Myocyte (in vitro differentiated cells): ENCODE results near the gene PIN1. TPM values are rescaled to one million over a fixed set of nuclear protein-coding genes. Genes with fewer than 3 reads are reported as not detected.

Source experiments
- DNase-seq: peaks from one replicate; pipeline ENCODE4 v3.0.0-alpha.2; 2012; ENCODE audit warnings: low read depth
- total RNA-seq: library from RNA; depleted of rRNA; stranded (reverse); fragments of >200 nt; gene quantifications from 2 replicates; pipeline ENCODE4 v1.2.3, GENCODE V29; 2014

The PIN1 gene
- total RNA-seq, 1 donor from 2014 or later = 156 TPM

GRCh38 chr19:9854282-9854846, 19.2 kb downstream of the PIN1 start:
- DNase-seq = no peak

GRCh38 chr19:9856609-9857008, 21.5 kb downstream of the PIN1 start:
- no peak for DNase-seq

GRCh38 chr19:9857076-9857721, 22.1 kb downstream of the PIN1 start:
- DNase-seq = no peak

GRCh38 chr19:9857920-9858746, 23.0 kb downstream of the PIN1 start:
- DNase-seq = no peak

DNA sequence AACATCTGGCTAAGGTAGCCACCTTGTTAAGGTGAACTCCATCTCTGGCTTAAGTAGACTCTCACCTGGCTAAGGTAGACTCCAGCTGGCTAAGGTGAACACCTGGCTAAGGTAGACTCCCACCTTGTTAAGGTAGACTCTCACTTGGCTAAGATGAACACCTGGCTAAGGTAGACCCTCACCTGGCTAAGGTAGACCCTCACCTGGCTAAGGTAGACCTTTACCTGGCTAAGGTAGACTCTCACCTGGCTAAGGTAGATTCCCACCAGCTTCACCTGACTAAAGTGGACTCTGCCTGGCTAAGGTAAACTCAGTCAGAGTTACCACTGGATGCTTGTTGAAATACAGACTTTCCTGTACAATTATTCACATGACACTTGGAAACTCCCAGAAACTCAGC, 23.6 kb downstream of the PIN1 start:
- no peak for DNase-seq

GRCh38 chr19:9860407-9860806, 25.3 kb downstream of the PIN1 start:
- no peak for DNase-seq

DNA sequence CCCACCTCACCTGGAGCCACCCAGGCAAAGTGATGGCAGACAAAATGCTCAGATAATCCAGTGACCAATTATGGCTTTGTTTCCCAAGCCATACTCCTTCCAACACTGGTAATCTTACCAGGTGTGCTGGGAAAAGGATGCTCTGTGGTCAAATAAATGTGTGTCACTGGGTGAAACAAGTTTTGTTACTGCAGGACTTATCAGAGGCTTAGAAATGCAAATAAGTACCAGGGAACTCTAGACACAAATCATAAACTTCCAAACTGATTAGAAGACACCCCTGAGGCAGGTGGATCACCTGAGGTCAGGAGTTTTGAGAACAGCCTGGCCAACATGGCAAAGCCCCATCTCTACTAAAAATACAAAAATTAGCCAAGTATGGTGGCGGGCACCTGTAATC, 26.4 kb downstream of the PIN1 start:
- no peak for DNase-seq

- DNase-seq = no peak
These were observed 27.8 kb downstream of the PIN1 start for GRCh38 chr19:9862938-9863337.

DNA sequence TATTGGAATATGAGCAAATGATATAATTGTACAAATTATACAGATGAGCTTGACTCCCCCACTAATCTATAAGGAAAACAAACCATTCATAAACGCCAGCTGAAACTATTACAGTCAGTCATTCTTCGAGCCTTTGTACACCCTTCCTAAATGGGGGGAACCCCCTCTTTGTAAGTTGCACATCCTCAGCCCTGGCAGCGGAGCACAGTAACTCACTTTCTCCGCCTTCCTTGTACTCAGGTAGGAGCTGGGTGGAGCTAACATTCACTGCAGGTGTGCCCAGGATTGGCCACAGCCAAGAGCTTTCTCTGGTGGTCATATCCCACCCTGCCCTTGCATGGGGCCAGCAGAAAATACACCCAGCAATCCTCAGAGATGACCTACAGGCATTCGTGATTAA, 28.6 kb downstream of the PIN1 start:
- DNase-seq = no peak

DNA sequence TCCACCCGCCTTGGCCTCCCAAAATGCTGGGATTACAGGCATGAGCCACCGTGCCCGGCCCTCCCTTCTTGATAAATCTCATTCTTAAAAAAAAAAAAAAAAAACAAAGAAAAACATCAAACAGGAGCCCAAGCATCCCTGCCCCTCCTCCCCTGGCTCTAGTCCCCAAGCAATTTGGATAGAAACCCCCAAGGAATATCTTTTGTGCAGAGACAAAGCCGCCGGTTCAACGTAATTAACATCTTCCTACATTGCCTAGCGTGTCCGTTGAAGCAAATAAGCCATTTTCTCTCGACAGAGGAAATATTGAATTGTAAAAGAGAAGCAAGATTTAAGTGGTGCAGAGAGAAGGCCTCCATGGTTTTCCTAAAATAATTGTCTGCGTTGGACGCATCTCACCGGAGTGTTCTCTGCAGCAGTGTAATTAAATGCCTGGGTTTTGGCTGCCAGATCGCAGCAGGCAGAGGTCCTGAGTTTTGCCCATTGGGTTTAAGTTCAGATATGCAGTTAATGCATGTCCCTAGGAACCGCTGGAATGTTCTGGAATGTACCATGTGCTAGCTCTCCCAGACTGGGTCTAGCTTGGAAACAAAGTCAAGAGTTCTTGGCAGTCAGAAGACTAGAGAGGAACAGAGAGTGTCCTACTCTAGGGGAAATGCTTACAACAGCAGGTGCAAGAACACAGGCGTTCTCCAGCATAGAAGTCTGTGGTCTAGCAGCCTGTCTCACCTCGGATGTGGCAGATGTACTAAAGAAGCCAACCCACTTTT, 30.8 kb downstream of the PIN1 start:
- peak; percentile 12 for DNase-seq

DNA sequence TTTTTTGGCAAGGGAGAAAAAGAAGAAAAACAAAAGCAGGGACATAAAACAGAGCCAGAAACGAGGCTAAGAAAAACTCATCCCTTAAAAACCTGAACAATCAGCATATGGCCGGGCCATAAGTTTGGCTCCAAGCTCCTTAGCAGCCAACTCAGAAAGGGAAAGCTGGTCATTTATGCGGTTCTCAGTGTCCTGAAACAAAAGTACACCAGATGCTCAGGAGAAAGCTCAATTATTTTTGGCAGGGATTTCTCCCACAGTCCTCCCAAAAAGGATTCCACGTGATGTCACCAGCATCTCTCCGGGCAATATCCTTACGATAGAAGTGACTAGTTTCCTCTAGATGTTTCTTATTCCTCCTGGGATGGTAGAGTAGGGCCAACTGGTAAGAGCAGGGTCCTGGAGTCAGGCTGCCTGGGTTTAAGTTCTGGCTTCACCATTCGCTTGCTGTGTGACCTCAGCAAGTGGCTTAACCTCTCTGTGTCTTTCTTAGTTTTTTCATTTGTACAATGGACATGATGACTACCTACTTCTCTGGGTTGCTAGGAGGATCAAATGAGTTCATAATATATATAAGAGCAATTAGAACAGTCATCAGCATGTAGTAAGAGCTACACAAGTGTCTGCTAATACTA, 34.0 kb downstream of the PIN1 start:
- peak; percentile 4 for DNase-seq

- no peak for DNase-seq
These were observed 36.7 kb downstream of the PIN1 start for GRCh38 chr19:9871626-9872338.

- no peak for DNase-seq
These were observed 37.6 kb downstream of the PIN1 start for GRCh38 chr19:9872618-9873242.

DNA sequence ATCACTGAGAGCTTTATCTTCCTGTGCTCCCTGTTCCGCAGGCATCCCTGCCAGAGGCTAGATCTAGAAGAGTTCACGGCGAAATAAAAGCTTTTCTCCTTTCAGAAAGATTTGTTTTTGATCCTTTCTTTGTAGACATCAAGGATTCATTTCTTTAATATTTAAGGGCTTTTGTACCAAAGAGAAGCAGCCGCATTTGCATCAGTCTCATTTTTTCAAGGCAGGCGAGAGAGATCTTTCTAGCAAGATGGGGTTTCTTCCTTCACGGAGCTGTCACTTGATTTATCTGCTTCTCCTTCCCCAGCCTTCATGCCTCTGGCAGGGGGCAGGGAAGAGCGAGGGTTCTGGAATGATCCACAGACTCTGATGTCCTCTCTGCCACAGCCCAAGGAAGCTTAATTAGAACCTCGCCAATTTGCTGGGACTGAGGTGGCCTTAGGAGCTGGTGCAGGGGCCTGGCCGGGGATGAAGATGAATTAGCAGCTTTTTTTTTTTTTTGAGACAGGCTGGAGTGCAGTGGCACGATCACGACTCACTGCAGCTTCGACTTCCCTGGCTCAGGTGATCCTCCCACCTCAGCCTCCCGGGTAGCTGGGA, 40.0 kb downstream of the PIN1 start:
- no peak for DNase-seq

DNA sequence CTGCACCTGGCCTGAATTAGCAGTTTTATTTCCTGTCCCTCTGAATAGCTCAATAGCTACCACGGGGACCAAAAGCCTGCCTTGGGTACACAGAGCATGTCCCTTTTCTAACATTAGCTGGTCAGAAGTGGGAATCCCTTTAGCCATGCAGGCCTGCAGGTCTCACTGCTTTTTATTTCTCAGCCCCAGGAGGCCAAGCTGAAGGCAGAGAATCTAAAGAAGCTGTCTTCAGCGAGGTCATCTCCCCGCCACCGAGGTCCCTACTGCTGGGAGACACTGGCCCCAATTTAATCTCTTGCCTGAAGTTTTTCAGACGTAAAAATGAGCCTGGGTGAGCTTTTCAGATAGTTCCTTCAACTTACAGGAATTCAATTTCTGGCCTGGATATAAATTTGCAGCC, 40.7 kb downstream of the PIN1 start:
- DNase-seq = no peak

GRCh38 chr19:9877780-9878510, 42.8 kb downstream of the PIN1 start:
- no peak for DNase-seq

DNA sequence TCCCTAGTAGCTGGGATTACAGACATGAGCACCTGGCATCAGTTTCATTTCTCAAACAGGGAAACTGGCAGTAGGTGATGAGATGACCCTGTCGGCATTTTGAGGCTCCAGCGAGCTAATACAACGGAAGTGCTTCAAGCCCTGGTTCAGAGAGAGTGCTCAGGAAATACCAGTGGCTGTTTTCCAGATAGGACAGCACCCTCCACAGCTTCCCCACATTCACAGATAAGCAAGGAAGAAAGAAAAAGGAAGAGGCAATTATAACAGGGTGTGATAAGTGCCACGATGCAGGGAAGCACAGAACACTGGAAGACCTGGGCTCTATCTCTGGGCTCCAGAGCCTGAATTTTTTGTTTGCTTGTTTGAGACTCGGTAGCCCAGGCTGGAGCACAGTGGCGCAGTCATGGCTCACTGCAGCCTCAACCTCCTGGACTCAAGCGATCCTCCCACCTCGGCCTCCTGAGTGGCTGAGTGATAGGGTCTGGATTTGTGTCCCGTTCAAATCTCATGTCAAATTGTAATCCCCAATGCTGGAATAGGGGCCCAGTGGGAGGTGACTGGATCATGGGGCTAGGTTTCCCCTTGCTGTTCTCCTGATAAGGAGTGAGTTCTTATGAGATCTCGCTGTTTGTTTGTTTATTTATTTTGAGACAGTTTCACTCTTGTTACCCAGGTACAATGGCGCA, 43.5 kb downstream of the PIN1 start:
- DNase-seq = no peak

- DNase-seq = no peak
These were observed 46.6 kb downstream of the PIN1 start for GRCh38 chr19:9881720-9882119.
